HG02943 (cell line): ENCODE measurements around the gene TPSG1.
"Not testable (repeated sequence)": the region's sequence is repeated elsewhere in the genome, so short reads cannot be mapped to it uniquely, and the experiment has no call there.

Experiments
- ATAC-seq: cut with Tn5 transposase; IDR thresholded peaks from one replicate; pipeline ENCODE4 v1.9.1; 2021; ENCODE audit warnings: mild to moderate bottlenecking, low read depth, moderate library complexity; ENCODE audit not compliant: unreplicated experiment

The TPSG1 gene

GRCh38 chr16:1198671-1199346, 26.3 kb downstream of the TPSG1 start:
- ATAC-seq = not testable (repeated sequence)

DNA sequence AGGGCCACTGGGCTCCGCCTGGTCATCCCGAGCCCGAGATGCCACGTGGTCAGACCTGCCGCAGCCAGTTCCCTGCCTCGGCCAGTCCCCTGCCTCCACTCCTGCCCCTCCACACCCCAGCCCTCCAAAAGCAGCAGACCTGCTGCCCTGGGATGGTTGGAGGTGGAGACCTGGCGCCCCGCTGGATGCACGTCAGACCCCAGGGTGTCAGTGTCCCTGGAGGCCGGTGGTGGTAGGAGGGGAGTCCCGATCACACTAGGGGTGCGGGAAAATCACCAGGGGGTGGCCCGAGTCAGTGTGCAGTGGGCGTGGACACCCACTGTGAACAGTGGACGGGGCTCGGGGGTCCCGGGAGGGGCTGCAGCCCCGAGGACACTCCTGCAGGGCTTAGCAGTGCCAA, 26.9 kb downstream of the TPSG1 start:
- ATAC-seq = no peak

DNA sequence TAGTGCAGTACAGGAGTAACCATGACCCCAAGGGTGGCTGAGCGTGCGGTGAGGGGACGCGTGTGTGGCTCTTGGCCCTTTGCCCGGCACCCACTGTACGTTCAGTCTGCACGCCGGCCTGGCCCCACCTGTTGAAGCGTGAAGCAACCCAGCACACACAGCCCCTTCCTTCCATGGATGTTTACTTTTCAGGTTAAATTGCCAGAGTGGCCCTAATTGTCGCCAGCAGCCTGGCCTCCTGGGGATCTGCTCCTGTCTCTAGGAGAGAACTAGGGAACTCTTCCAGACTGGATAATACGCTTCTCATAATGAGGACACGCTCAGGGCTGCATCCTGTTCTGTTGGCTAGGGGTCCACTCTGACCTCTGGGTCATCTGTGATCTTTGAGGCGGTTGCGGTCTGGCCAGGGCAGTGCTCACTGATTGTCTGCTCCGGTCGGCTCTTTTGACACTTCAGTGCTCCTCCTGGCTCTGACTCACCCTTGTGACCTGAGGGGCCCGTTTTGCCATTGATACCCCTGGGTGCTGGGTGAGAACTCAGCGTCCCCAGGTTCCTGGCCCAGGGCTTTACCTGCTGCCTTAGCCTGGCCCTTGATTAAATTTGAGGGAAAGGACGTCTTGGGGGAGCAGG, 27.7 kb downstream of the TPSG1 start:
- no peak for ATAC-seq

DNA sequence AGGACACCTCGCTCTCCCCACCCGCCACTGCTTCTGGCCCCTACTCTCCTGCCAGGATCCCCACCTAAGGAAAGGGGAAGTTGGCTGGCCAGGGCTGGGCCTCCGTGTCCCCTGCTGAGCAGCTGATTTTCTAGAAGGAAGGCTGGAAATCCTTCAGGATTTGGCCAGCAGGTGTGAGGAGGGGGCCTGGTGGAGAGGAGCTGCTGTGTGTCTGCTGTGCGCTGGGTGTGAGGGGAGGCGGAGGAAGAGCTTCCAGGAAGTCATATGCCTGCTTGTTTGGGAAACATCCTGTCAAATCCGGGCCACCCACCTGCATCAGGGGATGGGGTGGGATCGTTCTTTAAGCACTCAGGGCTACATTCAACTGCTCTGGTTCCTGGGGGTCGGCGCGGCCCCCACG, 28.6 kb downstream of the TPSG1 start:
- ATAC-seq = no peak

GRCh38 chr16:1195393-1195666, 29.7 kb downstream of the TPSG1 start:
- ATAC-seq = no peak

DNA sequence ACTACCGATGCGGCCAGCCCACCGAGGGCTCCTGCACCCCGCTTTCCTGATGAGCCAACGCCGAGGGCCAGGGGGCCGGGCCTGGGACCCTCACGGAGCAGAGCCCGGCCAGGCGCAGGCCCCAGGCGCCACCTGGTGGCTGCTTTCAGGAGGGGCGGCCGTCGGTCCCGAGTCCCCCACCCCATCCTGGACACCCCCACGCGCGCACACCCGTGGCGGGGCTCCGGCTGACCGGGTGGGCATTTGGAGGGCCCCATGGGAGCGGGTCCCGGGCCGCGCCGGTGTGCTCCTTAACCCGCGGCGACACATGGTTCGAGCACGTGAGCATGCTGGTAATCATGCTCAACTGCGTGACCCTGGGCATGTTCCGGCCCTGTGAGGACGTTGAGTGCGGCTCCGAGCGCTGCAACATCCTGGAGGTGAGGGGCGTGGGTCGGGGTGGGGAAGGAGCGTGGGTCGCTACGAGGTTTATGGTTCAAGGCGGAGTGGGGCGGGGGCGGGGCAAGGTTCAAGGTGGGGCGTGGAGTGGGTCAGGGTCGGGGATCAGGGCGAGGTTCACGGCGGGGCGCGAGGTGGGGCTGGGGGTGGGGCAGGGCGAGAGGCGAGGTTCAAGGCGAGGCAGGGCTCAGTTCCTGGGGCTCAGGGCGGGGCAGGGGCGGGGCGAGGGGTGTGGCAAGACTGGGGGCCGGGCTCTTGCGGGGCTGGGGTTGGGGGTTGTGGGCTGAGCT, 30.2 kb downstream of the TPSG1 start:
- no peak for ATAC-seq

GRCh38 chr16:1193825-1194581, 31.1 kb downstream of the TPSG1 start:
- no peak for ATAC-seq

DNA sequence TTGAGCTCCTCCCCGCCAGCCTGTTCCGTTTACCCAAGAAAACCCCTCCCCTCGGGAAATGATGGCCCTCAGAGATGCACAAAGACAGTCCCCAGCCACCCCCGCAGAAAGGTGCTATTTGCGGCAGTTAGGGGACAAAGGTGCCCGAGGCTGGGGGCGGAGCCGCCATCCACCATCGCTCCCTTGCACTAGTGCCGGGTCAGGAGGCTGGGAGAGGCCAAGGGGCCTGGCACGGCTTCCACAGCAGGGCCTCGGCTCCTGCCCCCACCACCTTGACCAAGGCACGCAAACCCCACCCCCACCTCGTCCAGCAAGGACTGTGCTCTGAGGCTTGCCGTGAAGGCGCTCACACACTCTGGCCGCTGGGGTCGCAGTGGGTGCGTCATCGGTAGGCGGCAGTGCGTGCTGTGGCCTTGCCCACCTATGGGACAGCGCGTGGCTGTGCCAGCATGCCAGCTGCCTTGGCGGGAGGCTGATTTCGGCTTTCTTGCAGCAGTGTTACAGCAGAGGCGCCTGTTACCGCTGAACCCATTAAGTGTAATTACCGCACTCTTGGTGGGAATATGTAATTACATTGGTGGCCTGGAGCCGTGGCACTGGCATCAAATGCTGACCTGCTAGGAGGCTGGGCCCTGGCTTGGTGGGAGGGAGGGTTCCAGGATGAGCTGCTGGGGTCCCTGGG, 31.8 kb downstream of the TPSG1 start:
- ATAC-seq = no peak

DNA sequence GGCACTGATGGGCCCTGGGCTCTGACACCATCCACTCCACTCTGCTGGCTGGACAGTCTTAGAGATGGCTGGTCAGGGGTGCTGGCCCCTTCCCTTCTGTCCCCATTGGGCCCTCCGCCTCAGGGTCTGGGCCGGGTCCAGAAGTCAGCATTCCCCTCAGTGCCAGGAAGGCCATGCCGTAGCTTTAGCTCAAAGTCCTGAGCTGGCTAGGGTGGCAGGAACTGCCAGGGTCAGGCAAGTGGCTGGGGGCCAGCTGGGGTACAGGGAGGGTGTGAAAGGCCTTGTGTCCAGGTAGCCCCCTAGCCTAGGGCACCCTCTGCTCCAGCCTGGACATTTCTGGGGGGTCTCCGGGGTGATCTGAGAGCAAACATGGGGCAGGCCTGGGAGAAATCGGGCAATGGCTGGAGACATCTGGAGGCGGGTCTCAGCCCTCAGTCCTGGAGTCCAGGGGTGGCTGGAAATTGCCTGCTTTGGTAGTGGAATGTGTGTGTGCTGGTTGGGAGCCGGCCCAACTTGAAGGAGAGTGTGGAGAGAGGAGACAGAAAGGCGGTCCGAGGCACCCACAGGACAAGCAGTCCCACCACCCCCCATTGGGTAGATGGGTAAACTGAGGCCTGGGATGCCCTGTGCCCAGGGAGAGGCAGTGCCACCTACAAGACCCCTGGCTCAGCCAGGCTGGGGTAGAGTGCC, 32.5 kb downstream of the TPSG1 start:
- no peak for ATAC-seq

DNA sequence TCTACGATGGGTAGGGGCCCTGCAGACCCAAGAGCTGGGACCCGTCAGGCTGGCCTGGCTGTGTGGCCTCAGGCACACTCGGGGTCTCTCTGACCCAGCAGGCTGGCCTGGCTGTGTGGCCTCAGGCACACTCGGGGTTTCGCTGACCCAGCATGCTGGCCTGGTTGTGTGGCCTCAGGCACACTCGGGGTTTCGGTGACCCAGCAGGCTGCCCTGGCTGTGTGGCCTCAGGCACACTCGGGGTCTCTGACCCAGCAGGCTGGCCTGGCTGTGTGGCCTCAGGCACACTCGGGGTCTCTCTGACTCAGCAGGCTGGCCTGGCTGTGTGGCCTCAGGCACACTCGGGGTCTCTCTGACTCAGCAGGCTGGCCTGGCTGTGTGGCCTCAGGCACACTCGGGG, 34.3 kb downstream of the TPSG1 start:
- not testable (repeated sequence) for ATAC-seq

- ATAC-seq = no peak
These were observed 35.6 kb downstream of the TPSG1 start for GRCh38 chr16:1189455-1189854.

DNA sequence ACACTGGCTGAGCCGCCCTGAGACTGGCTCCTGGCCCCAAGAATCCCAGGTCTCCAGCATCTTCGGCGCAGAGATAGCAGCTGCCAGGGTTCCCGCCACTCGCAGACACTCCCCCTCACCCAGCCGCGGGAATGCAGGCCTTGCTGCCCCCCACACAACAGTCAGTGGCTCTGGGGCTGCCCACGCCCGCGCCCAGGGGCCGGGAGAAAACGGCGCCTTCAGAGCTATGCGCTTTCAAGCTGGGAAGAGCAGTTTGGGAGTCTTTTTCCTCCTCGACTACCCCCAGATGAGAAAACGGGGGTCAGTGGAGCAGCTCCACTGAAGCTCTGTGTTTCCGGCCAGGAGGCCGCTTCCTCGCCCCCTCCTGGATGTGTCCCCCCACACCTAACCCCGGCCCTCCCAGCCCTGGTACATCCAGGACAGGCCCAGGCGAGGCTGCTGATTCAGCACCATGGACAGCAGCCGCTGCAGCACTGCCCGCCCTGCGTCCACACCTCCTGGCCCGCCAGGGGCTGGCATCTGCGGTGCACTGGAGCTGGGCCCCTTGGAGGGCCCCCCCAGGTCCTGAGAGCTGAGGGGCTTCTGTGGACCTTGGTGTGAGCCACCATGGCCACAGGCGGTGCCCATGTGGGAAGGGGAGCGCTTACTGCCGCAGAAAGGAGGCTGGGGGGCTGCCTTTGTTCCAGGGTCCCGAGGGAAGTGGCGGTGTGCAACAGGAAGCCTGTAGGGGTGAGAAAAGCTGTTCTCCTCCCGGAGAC, 36.5 kb downstream of the TPSG1 start:
- ATAC-seq = no peak

DNA sequence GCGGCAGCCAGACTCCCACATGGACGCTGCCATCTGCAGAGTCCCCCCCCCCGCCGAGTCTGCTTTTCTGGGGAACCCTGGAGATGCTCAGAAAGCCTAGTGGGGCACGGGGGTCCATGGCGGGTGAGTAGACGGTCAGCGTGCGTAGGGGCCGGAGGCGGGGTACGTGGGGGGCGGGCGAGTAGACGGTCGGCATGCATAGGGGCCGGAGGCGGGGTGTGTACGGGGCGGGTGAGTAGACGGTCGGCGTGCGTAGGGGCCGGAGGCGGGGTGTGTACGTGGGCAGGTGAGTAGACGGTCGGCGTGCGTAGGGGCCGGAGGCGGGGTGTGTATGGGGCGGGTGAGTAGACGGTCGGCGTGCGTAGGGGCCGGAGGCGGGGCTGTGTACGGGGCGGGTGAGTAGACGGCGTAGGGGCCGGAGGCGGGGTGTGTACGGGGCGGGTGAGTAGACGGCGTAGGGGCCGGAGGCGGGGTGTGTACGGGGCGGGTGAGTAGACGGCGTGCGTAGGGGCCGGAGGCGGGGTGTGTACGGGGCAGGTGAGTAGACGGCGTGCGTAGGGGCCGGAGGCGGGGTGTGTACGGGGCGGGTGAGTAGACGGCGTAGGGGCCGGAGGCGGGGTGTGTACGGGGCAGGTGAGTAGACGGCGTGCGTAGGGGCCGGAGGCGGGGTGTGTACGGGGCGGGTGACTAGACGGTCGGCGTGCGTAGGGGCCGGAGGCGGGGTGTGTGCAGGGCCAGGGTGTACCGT, 39.4 kb downstream of the TPSG1 start:
- not testable (repeated sequence) for ATAC-seq

DNA sequence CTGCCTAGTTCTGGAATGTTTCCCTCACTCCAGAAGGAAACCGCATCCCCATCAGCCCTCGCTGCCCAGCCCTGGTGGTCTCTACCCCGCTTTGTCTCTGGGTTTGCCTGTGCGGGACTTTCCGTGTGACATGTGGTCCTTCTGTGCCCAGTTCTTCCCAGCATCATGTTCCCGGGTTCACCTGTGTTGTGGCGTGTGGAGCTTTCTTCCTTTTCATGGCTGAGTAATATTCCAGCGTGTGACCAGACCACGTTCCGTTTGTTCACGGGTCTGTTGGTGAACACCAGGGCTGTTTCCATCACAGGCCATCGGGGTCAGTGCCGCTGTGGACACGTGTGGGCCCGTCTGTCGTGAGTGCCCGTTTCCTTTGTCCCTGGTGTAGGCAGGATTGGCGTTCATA, 40.1 kb downstream of the TPSG1 start:
- no peak for ATAC-seq

DNA sequence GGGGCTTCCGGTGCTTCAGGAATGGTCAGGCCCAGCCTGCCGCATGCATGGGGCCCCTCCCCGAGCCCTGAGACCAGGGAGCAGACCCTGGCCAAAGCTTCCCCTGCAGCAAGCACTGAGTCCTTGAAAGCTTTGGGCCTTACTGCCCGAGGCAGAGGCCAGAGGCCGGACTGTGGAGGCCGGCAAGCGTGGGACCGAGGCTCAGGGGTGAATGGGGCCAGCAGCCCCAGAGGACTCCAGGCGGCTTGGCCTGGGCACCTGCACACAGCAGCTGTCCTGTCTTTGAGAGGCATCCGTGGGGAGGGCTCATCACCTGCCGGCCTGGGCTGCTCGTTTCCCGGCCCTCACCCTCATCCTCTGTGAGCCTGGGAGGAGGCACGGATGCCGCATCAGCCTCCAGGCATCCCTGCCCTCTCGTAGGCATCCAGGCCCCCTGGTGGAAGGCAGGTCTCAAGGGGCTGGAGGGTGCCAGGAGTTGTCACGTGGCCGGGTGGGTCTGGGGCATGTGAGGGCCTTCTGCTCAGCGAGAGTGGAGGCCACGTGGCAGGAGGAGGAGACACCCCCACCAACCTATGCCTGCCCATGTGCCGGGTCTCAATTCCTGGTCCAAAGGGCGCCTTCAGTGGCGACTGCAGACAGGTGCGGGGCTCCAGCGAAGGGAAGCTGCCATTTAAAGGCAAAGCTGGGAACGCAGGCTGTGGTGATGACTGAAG, 40.8 kb downstream of the TPSG1 start:
- ATAC-seq = no peak

DNA sequence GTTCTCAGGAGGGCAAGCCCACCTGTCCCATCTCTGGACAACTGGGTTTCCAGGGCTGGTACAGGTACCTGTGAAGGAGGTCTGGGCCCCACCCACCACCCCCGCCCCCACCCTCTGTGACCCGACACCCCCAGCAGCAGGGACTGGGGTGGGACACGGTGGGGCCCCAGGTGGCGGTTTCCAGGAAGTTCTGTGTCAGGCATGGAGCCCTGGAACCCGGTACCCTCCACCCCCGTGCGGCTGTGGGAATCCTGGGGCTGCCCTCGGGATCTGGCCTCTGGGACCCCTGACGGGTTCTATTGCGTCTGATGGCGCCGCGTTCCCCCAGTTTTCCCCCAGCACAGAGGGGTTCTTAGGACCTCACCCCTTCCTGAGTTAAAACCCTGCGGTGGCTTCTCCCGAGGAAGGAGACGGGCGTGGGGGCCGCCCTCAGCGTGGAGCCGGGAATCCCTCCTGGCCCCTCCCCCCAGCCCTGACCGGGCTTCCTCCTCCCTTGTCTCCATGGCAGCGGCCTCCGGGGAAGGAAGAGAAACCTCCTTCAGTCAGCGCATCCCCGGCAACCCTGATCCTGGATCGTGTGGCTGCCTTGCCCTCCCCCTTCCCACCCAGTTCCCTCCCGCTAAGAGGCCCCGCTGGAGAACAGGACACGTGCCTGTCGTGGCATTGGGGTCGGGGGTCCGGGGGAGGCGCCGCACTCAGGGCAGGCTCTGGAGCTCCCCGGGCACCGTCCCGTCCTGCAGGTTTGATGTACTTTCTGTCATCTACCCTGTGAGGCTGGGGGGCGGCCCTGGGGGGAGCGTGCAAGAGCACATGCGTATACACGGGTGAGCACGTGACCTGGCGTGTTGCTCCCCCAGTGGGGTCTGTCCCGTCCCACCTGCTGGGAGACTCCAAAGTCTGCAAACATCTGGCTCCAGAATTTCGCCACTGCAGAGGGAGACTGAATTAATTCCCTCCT, 41.8 kb downstream of the TPSG1 start:
- no peak for ATAC-seq

GRCh38 chr16:1182316-1182671, 42.8 kb downstream of the TPSG1 start:
- ATAC-seq = no peak
